Loucy (cell line): ENCODE data around the gene TIMM23.

Experiments used
- H2AFZ ChIP-seq: fragments of 200-600 bp; sonication (generic); 2 replicates; pipeline ENCODE4 v1.6.0; 2016; ENCODE audit warnings: antibody characterized with exemption, mild to moderate bottlenecking, low read length, moderate library complexity
- H3F3A ChIP-seq: fragments of 200-600 bp; 2 replicates; pipeline ENCODE4 v1.6.0; 2016; ENCODE audit warnings: antibody characterized with exemption, low read depth, mild to moderate bottlenecking
- H3K27me3 ChIP-seq: fragments of 200-600 bp; sonication (generic); 2 replicates; pipeline ENCODE4 v1.6.1; 2014; ENCODE audit warnings: low read length, mild to moderate bottlenecking; ENCODE audit not compliant: insufficient read depth, poor library complexity, severe bottlenecking
- H3K36me3 ChIP-seq: fragments of 200-600 bp; sonication (generic); 2 replicates; pipeline ENCODE4 v1.6.1; 2016; ENCODE audit warnings: low read length; ENCODE audit not compliant: insufficient read depth
- H3K4me1 ChIP-seq: fragments of 200-600 bp; sonication (generic); 2 replicates; pipeline ENCODE4 v1.5.1; 2014; ENCODE audit warnings: low read length, mild to moderate bottlenecking; ENCODE audit not compliant: insufficient read depth, poor library complexity, severe bottlenecking
- H3K4me2 ChIP-seq: fragments of 200-600 bp; sonication (generic); 2 replicates; pipeline ENCODE4 v1.6.0; 2014; ENCODE audit warnings: antibody characterized with exemption, low read length, low read depth, mild to moderate bottlenecking; ENCODE audit not compliant: poor library complexity, severe bottlenecking
- H3K4me3 ChIP-seq: fragments of 200-600 bp; sonication (generic); 2 replicates; pipeline ENCODE4 v1.5.1; 2014; ENCODE audit warnings: low read length, mild to moderate bottlenecking, mixed read lengths; ENCODE audit not compliant: poor library complexity, severe bottlenecking
- H3K79me2 ChIP-seq: fragments of 200-600 bp; sonication (generic); 2 replicates; pipeline ENCODE4 v1.6.1; 2014; ENCODE audit warnings: low read length; ENCODE audit not compliant: insufficient read depth
- H3K9ac ChIP-seq: fragments of 200-600 bp; sonication (generic); 2 replicates; pipeline ENCODE4 v1.6.0; 2014; ENCODE audit warnings: mild to moderate bottlenecking, low read depth, low read length, moderate library complexity; ENCODE audit not compliant: poor library complexity, severe bottlenecking
- H3K9me2 ChIP-seq: fragments of 200-600 bp; sonication (generic); replicated peaks from 2 replicates; pipeline ENCODE4 v1.6.1; 2016; ENCODE audit warnings: low read depth, low read length, mixed read lengths
- H3K9me3 ChIP-seq: fragments of 200-600 bp; sonication (generic); 2 replicates; pipeline ENCODE4 v1.6.1; 2014; ENCODE audit warnings: mild to moderate bottlenecking, antibody characterized with exemption, low read length, low read depth; ENCODE audit not compliant: insufficient read depth
- H4K20me1 ChIP-seq: fragments of 200-600 bp; sonication (generic); 2 replicates; pipeline ENCODE4 v1.6.0; 2014; ENCODE audit warnings: antibody characterized with exemption, low read length, mild to moderate bottlenecking; ENCODE audit not compliant: insufficient read depth, poor library complexity, severe bottlenecking
- CTCF ChIP-seq: fragments of 200-600 bp; sonication (generic); conservative IDR thresholded peaks from 2 replicates; pipeline ENCODE4 v1.5.1; 2014; ENCODE audit warnings: mild to moderate bottlenecking, antibody characterized with exemption, low read length
- EZH2phosphoT487 ChIP-seq: fragments of 200-600 bp; IDR thresholded peaks from 2 replicates; pipeline ENCODE4 v1.6.1; 2018; ENCODE audit warnings: antibody characterized with exemption, mild to moderate bottlenecking, moderate library complexity, borderline replicate concordance

The TIMM23 gene

GRCh38 chr10:46018453-46019176 lies 46.3 kb downstream of the TIMM23 start:
- H3K27me3 ChIP-seq = no peaks in the 10 kb centered on the region
- no peak overlapping the region for H2AFZ ChIP-seq
- peak overlapping the region; percentile 50 for H3K4me2 ChIP-seq
- H3F3A ChIP-seq = no peaks in the 10 kb centered on the region
- peak overlapping the region; percentile 18 for H3K4me3 ChIP-seq
- no peaks in the 10 kb centered on the region for H3K9me3 ChIP-seq
- H3K4me1 ChIP-seq = peaks cover 36% of the 10 kb centered on the region
- H3K79me2 ChIP-seq = peaks cover 95% of the 10 kb centered on the region
- H4K20me1 ChIP-seq = peaks cover 85% of the 10 kb centered on the region
- peaks cover 36% of the 10 kb centered on the region for H3K36me3 ChIP-seq
- no peak for TF ChIP-seq EZH2phosphoT487
- no peak for TF ChIP-seq CTCF
- H3K9me2 ChIP-seq = no peaks in the 10 kb centered on the region
- H3K9ac ChIP-seq = no peak overlapping the region

GRCh38 chr10:46019177-46019528 lies 46.9 kb downstream of the TIMM23 start:
- peaks cover 30% of the 10 kb centered on the region for H3K36me3 ChIP-seq
- H3K79me2 ChIP-seq = peaks cover 100% of the 10 kb centered on the region
- no peak overlapping the region for H3K9ac ChIP-seq
- no peaks in the 10 kb centered on the region for H3K27me3 ChIP-seq
- H3K9me3 ChIP-seq = no peaks in the 10 kb centered on the region
- H3K4me2 ChIP-seq = peak overlapping the region; percentile 50
- peaks cover 90% of the 10 kb centered on the region for H4K20me1 ChIP-seq
- H3K4me1 ChIP-seq = peaks cover 42% of the 10 kb centered on the region
- H2AFZ ChIP-seq = no peak overlapping the region
- H3K9me2 ChIP-seq = no peaks in the 10 kb centered on the region
- H3K4me3 ChIP-seq = peak overlapping the region; percentile 18
- TF ChIP-seq CTCF (no peak), EZH2phosphoT487 (no peak)
- no peaks in the 10 kb centered on the region for H3F3A ChIP-seq

GRCh38 chr10:46019569-46020343 lies 47.5 kb downstream of the TIMM23 start:
- Histone ChIP-seq H2AFZ (no peak overlapping the region), H3K4me1 (peaks cover 47% of the 10 kb centered on the region), H3K79me2 (peaks cover 100% of the 10 kb centered on the region), H3K9ac (peak overlapping the region; percentile 8), H3K4me3 (peak overlapping the region; percentile 11), H3K9me3 (no peaks in the 10 kb centered on the region), H3K9me2 (no peaks in the 10 kb centered on the region), H3K4me2 (peak overlapping the region; percentile 50), H4K20me1 (peaks cover 96% of the 10 kb centered on the region), H3K27me3 (no peaks in the 10 kb centered on the region), H3F3A (no peaks in the 10 kb centered on the region), H3K36me3 (peaks cover 24% of the 10 kb centered on the region)
- no peak for TF ChIP-seq CTCF
- TF ChIP-seq EZH2phosphoT487 = no peak
